K562 (cell line): ENCODE results near the gene PIGL. TPM values are rescaled to one million over a fixed set of nuclear protein-coding genes. Genes with fewer than 3 reads are reported as not detected.

Source experiments
- ATAC-seq: fragments of 200-7000 bp; cut with Tn5 transposase; 3 replicates; pipeline ENCODE4 v1.9.1; 2020; ENCODE audit warnings: moderate library complexity
- BruUV-seq: library from RNA; stranded (reverse); fragments of 400-500 nt; replicated peaks from 2 replicates; lab custom pipeline; 2021; lab: Mats Ljungman, UMichigan
- CTCF ChIA-PET: fragments of 300-600 bp; formaldehyde crosslinking; extraction: SDS; loops from one replicate; lab custom pipeline; 2021; ENCODE audit warnings: low intra/inter-chr PET ratio; lab: Yijun Ruan, JAX
- POLR2A ChIA-PET: fragments of 300-600, 350-650 bp; sonication (Branson Sonifier 250); formaldehyde crosslinking; extraction: SDS; loops from one replicate; lab custom pipeline; 2021; ENCODE audit warnings: antibody characterized with exemption, inconsistent platforms; lab: Yijun Ruan, JAX
- DNase-seq, 4 experiments: peaks; one replicate each; pipeline versions ENCODE4 v3.0.0 to v3.0.0-alpha.2; 2011 to 2018; ENCODE audit warnings: low spot score in 3 of 4, mixed read lengths in 3 of 4; ENCODE audit errors: extremely low read depth in 1 of 4
- FAIRE-seq: peaks from 2 replicates; lab custom pipeline; 2011; peaks lifted over from hg19 to GRCh38; lab: Jason Lieb, UNC
- H2AFZ ChIP-seq: 2 replicates; pipeline ENCODE4 v1.6.0; 2011; ENCODE audit warnings: low read depth, low read length, control low read depth, inconsistent platforms
- H3K27ac ChIP-seq: fragments of 200-600 bp; 3 replicates; pipeline ENCODE4 v1.8.0; 2011; ENCODE audit warnings: low read depth, mild to moderate bottlenecking, control low read depth, inconsistent platforms, low read length, moderate library complexity, mixed read lengths; ENCODE audit errors: extremely low read depth
- H3K27me3 ChIP-seq, 2 experiments: fragments of 300-600 bp in 1 of 2; 2 replicates in 1 of 2; 3 replicates in 1 of 2; pipeline versions ENCODE4 v1.6.0 to v1.8.0; 2011; ENCODE audit warnings: inconsistent platforms in 2 of 2, low read length in 2 of 2, mild to moderate bottlenecking in 1 of 2, mixed read lengths in 1 of 2, moderate library complexity in 1 of 2; ENCODE audit not compliant: control insufficient read depth in 2 of 2, insufficient read depth in 2 of 2
- H3K36me3 ChIP-seq: fragments of 300-600 bp; 3 replicates; pipeline ENCODE4 v1.8.0; 2011; ENCODE audit warnings: mild to moderate bottlenecking, low read length, inconsistent platforms; ENCODE audit not compliant: control insufficient read depth, insufficient read depth
- H3K4me1 ChIP-seq, 2 experiments: fragments of 200-600 bp in 1 of 2; replicated peaks in 1 of 2; 2 replicates in 1 of 2; 3 replicates in 1 of 2; pipeline versions ENCODE4 v1.5.1 to v1.8.0; 2011; ENCODE audit warnings: inconsistent platforms in 2 of 2, low read length in 2 of 2, mild to moderate bottlenecking in 1 of 2, mixed read lengths in 1 of 2, moderate library complexity in 1 of 2; ENCODE audit not compliant: control insufficient read depth in 2 of 2, insufficient read depth in 2 of 2
- H3K4me2 ChIP-seq: 2 replicates; pipeline ENCODE4 v1.6.1; 2011; ENCODE audit warnings: low read length, control low read depth, inconsistent platforms, mixed read lengths; ENCODE audit not compliant: insufficient read depth
- H3K4me3 ChIP-seq: fragments of 200-600 bp; sonication (generic), shearing (Covaris generic); 2 replicates; pipeline ENCODE4 v1.5.1; 2016; ENCODE audit warnings: control low read depth, inconsistent platforms
- H3K79me2 ChIP-seq: fragments of 200-600 bp; 3 replicates; pipeline ENCODE4 v1.8.0; 2011; ENCODE audit warnings: low read length, inconsistent platforms; ENCODE audit not compliant: control insufficient read depth, insufficient read depth
- H3K9ac ChIP-seq, 2 experiments: 2 replicates each; pipeline versions ENCODE4 v1.6.0 to v1.6.1; 2011; ENCODE audit warnings: low read depth in 2 of 2, low read length in 2 of 2, control low read depth in 1 of 2, inconsistent platforms in 1 of 2, mild to moderate bottlenecking in 1 of 2, mixed read lengths in 1 of 2; ENCODE audit not compliant: insufficient read depth in 1 of 2
- H3K9me1 ChIP-seq: one replicate; pipeline ENCODE4 v1.6.0; 2011; ENCODE audit warnings: inconsistent platforms, mild to moderate bottlenecking, low read length, moderate library complexity; ENCODE audit not compliant: control insufficient read depth, insufficient read depth
- H3K9me3 ChIP-seq: replicated peaks from 2 replicates; pipeline ENCODE4 v1.5.1; 2011; ENCODE audit warnings: low read depth, low read length, inconsistent platforms; ENCODE audit not compliant: control insufficient read depth, insufficient read depth
- H4K20me1 ChIP-seq: replicated peaks from 2 replicates; pipeline ENCODE4 v1.6.1; 2011; ENCODE audit warnings: low read length, inconsistent platforms, mixed read lengths; ENCODE audit not compliant: control insufficient read depth, insufficient read depth
- HDAC6 ChIP-seq: IDR thresholded peaks from 2 replicates; pipeline ENCODE4 v1.6.1; 2012; ENCODE audit warnings: low read depth, mild to moderate bottlenecking, control low read depth, inconsistent platforms, low read length, moderate library complexity
- MAFG ChIP-seq: fragments of 450-650 bp; conservative IDR thresholded peaks from 2 replicates; pipeline ENCODE4 v1.6.1; 2016; ENCODE audit warnings: missing genetic modification characterization, missing compliant biosample characterization
- SAFB2 ChIP-seq: fragments of 200-400 bp; formaldehyde crosslinking; IDR thresholded peaks from 2 replicates; pipeline ENCODE4 v1.6.1; 2018; ENCODE audit warnings: borderline replicate concordance, low read length, low read depth, moderate library complexity; ENCODE audit not compliant: severe bottlenecking
- SIN3A ChIP-seq, 2 experiments: fragments of 150-350 bp in 1 of 2; IDR thresholded peaks; 2 replicates each; pipeline ENCODE4 v1.6.1; 2011 to 2016; ENCODE audit warnings: borderline replicate concordance in 2 of 2, low read depth in 2 of 2, low read length in 2 of 2, mild to moderate bottlenecking in 2 of 2, moderate library complexity in 2 of 2; ENCODE audit not compliant: control insufficient read depth in 1 of 2
- TCF7L2 ChIP-seq: fragments of 150-350 bp; IDR thresholded peaks from 2 replicates; pipeline ENCODE4 v1.6.1; 2016; ENCODE audit warnings: low read depth, mild to moderate bottlenecking, low read length, moderate library complexity
- ZC3H8 ChIP-seq: fragments of 450-650 bp; IDR thresholded peaks from 2 replicates; pipeline ENCODE4 v1.6.1; 2017
- ZFX ChIP-seq: sonication (generic); formaldehyde crosslinking; IDR thresholded peaks from 2 replicates; pipeline ENCODE4 v1.8.0; 2022; ENCODE audit warnings: mild to moderate bottlenecking, missing genetic modification reagents, moderate library complexity
- ZKSCAN1 ChIP-seq: fragments of 150-350 bp; IDR thresholded peaks from 2 replicates; pipeline ENCODE4 v1.6.1; 2016; ENCODE audit warnings: low read depth, low read length
- ZNF23 ChIP-seq: fragments of 250-450 bp; sonication (Bioruptor Pico); IDR thresholded peaks from 2 replicates; pipeline ENCODE4 v1.4.0; 2020; ENCODE audit warnings: mild to moderate bottlenecking
- ZNF76 ChIP-seq: fragments of 250-450 bp; sonication (Bioruptor Pico); IDR thresholded peaks from 2 replicates; pipeline ENCODE4 v1.4.0; 2020; ENCODE audit warnings: mild to moderate bottlenecking, moderate library complexity, borderline replicate concordance
- ZSCAN29 ChIP-seq: fragments of 450-650 bp; IDR thresholded peaks from 2 replicates; pipeline ENCODE4 v1.6.1; 2017
- whole genome bisulfite sequencing: fragments of 100-300 bp; shearing (Covaris generic); methylation state at CpG from one replicate; pipeline ENCODE4 v1.1.6; 2016; ENCODE audit warnings: low coverage, mixed read lengths; ENCODE audit not compliant: insufficient coverage; ENCODE audit errors: missing lambda C conversion rate; 5-methylcytosine and 5-hydroxymethylcytosine counted together
- in situ Hi-C: fragments of 300-500 bp; cut with MboI; formaldehyde crosslinking; loops from 4 replicates; pipeline ENCODE4 v1.15.0; 2018; ENCODE audit warnings: inconsistent platforms, mixed read lengths
- intact Hi-C: fragments of 100-400 bp; cut with micrococcal nuclease; formaldehyde crosslinking; loops from 2 replicates; pipeline ENCODE4 v1.14.2; 2022
- polyA plus RNA-seq, 8 experiments: library from polyadenylated mRNA; depleted of rRNA in 4 of 8; stranded (reverse) in 5 of 8; unstranded in 3 of 8; fragments of >200 nt; fragmentation: Nextera tagmentation in 2 of 8; fragmentation: Illumina TruSeq in 1 of 8; extraction: Ambion mirVana in 2 of 8; extraction: Trizol in 1 of 8; gene quantifications; 2 replicates each; pipeline versions ENCODE4 v1.2.1 to v1.2.3, GENCODE V29; 2011 to 2014; ENCODE audit warnings: inconsistent platforms in 1 of 8, missing spikeins in 1 of 8
- total RNA-seq, 7 experiments: library from RNA; depleted of rRNA in 6 of 7; stranded (reverse); fragments of >200 nt in 6 of 7; fragmentation: Illumina TruSeq in 2 of 7; extraction: Trizol in 2 of 7; gene quantifications; 2 replicates each; pipeline versions ENCODE4 v1.2.1 to v1.2.3, GENCODE V29; 2011 to 2021; ENCODE audit warnings: low replicate concordance in 1 of 7
- TF ChIP-seq, protein P1 (sequence below): sonication (generic); formaldehyde crosslinking; IDR thresholded peaks from 2 replicates; pipeline ENCODE4 v1.8.0; 2022; ENCODE audit warnings: mild to moderate bottlenecking, missing genetic modification reagents, borderline replicate concordance
- TF ChIP-seq, protein P2 (sequence below): sonication (generic); formaldehyde crosslinking; IDR thresholded peaks from 2 replicates; pipeline ENCODE4 v1.5.0; 2020; ENCODE audit warnings: missing genetic modification reagents

Gene PIGL
- total and polyA plus RNA-seq, 9 of the 15 experiments (the other 6 are each of a cell fraction or from before 2014, with no cell fraction given): 19.9 to 55.3 (median 29.6) TPM

DNA sequence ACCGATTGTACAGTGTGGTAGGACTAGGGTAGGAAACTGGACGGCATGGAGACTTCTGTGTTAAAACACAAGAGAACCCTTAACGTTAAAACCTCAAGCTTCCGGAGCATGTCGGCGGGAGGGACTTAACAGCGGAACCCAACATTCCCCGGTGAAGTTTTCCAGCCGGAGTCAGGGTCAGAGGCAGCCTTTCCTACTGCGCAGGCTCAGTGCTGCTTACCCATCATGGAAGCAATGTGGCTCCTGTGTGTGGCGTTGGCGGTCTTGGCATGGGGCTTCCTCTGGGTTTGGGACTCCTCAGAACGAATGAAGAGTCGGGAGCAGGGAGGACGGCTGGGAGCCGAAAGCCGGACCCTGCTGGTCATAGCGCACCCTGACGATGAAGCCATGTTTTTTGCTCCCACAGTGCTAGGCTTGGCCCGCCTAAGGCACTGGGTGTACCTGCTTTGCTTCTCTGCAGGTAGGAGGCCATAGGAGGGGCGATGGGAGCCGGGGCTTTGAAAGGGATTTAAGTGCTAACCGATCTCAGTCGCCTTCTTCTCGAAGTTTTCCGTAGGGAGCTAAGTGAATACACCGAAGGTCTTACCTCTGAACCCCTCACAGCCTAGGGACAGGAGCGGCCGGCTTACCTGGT lies at the start of gene PIGL (continued):
- TF ChIP-seq, protein P1, sequence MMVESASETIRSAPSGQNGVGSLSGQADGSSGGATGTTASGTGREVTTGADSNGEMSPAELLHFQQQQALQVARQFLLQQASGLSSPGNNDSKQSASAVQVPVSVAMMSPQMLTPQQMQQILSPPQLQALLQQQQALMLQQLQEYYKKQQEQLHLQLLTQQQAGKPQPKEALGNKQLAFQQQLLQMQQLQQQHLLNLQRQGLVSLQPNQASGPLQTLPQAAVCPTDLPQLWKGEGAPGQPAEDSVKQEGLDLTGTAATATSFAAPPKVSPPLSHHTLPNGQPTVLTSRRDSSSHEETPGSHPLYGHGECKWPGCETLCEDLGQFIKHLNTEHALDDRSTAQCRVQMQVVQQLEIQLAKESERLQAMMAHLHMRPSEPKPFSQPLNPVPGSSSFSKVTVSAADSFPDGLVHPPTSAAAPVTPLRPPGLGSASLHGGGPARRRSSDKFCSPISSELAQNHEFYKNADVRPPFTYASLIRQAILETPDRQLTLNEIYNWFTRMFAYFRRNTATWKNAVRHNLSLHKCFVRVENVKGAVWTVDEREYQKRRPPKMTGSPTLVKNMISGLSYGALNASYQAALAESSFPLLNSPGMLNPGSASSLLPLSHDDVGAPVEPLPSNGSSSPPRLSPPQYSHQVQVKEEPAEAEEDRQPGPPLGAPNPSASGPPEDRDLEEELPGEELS (CRISPR knock-in tag): no peak
- TF ChIP-seq MAFG (no peak), ZKSCAN1 (no peak), SAFB2 (no peak), TCF7L2 (no peak), ZSCAN29 (no peak), ZFX (CRISPR knock-in tag) (peak; percentile 49)
- TF ChIP-seq, all 486 proteins: peak for 129

DNA sequence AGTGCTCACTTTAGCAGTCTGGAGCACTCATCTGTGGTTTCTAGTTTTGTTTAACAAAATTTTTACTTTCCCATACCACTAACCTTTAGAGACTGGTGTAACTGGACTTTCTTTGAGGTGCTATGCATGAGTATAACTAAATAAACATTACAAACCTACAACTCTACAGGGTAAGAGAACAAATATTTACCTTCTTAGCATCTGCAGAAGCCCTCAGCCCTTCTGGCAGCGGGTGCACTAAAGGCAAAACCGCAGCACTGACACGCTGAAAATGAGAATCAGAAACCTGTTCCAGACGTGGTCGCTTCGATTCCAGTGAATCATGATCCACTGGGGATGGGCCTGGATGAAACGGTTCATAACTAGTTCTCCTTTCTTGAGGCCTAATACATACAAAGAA lies 45.4 kb upstream of the PIGL start:
- no peak for FAIRE-seq
- in situ Hi-C loops (no loop called here), intact Hi-C loops (no loop called here)
- Histone ChIP-seq H3K4me3 (no peak overlapping the region), H3K4me1 (no peaks in the 10 kb centered on the region), H3K27ac (no peak overlapping the region), H3K27me3 (no peaks in the 10 kb centered on the region), H3K36me3 (peaks cover 12% of the 10 kb centered on the region; the same call in 1 of the 3 replicates), H3K4me2 (no peak overlapping the region), H3K9ac (no peak overlapping the region), H4K20me1 (no peaks in the 10 kb centered on the region), H3K9me1 (no peaks in the 10 kb centered on the region), H3K9me3 (no peaks in the 10 kb centered on the region), H2AFZ (no peak overlapping the region), H3K79me2 (peaks cover 21% of the 10 kb centered on the region)
- TF ChIP-seq, protein P2, sequence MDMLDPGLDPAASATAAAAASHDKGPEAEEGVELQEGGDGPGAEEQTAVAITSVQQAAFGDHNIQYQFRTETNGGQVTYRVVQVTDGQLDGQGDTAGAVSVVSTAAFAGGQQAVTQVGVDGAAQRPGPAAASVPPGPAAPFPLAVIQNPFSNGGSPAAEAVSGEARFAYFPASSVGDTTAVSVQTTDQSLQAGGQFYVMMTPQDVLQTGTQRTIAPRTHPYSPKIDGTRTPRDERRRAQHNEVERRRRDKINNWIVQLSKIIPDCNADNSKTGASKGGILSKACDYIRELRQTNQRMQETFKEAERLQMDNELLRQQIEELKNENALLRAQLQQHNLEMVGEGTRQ (CRISPR knock-in tag): no peak
- TF ChIP-seq ZNF76 (CRISPR knock-in tag) (no peak), ZC3H8 (no peak), HDAC6 (no peak), ZNF23 (CRISPR knock-in tag) (no peak), SIN3A (IDR thresholded peaks at IDR 0.05; ENCODE audit: borderline replicate concordance in 2 of 2, control insufficient read depth in 1 of 2, low read depth in 2 of 2, low read length in 2 of 2) (no peak)
- no TSS peak for BruUV-seq
- CTCF ChIA-PET: no interaction called here
- DNase-seq: no peak
- POLR2A ChIA-PET: no interaction called here
- no peak for ATAC-seq
- WGBS: 94% methylated on average over 5 of the region's 7 CpGs
